Stomach (tissue), 4 donors: Measurements from ENCODE around the gene TMEM54.

Source experiments
- CTCF ChIP-seq, 7 experiments: fragments of 450-650 bp in 4 of 7; fragments of 200-600 bp in 3 of 7; sonication (generic) in 3 of 7; IDR thresholded peaks; one replicate each; pipeline ENCODE4 v1.5.1; 2016 to 2019; ENCODE audit warnings: antibody characterized with exemption in 7 of 7, control low read depth in 2 of 7, mild to moderate bottlenecking in 1 of 7
- EP300 ChIP-seq: sonication (generic); formaldehyde crosslinking; IDR thresholded peaks from one replicate; pipeline ENCODE4 v1.6.1; 2017; ENCODE audit warnings: antibody characterized with exemption
- POLR2A ChIP-seq, 4 donors: fragments of 450-650 bp; IDR thresholded peaks; one replicate each; pipeline ENCODE4 v1.6.1; 2016; ENCODE audit warnings: antibody characterized with exemption in 4 of 4, control low read depth in 2 of 4, mild to moderate bottlenecking in 1 of 4, moderate library complexity in 1 of 4
- POLR2AphosphoS5 ChIP-seq, 3 donors: sonication (generic); formaldehyde crosslinking; IDR thresholded peaks; one replicate each; pipeline ENCODE4 v1.6.1; 2016; ENCODE audit warnings: antibody characterized with exemption in 3 of 3

GRCh38 chr1:32867151-32867550 lies 34.0 kb downstream of the TMEM54 start:
- TF ChIP-seq CTCF (IDR thresholded peaks at IDR 0.05): no peak
- no peak for TF ChIP-seq EP300
- TF ChIP-seq POLR2A (IDR thresholded peaks at IDR 0.05): no peak
- TF ChIP-seq POLR2AphosphoS5 (IDR thresholded peaks at IDR 0.05): no peak
